ENCODE results near the gene CD7.

The CD7 gene

GRCh38 chr17:82321947-82322466, 4.6 kb upstream of the CD7 start:
- no peak overlapping the region for H3K4me2 ChIP-seq (ENCODE audit: low read length)
- TF ChIP-seq EZH2phosphoT487 (IDR thresholded peaks at IDR 0.05; ENCODE audit: borderline replicate concordance, low read length) (no peak), CTCF (IDR thresholded peaks at IDR 0.05; ENCODE audit: low read depth, low read length, poor library complexity, severe bottlenecking) (no peak)
- H3K27ac ChIP-seq (ENCODE audit: low read depth, low read length) = no peak overlapping the region
- no peaks in the 10 kb centered on the region for H4K20me1 ChIP-seq (ENCODE audit: control insufficient read depth, insufficient read depth, low read depth, low read length)
- no peaks in the 10 kb centered on the region for H3K79me2 ChIP-seq (ENCODE audit: control insufficient read depth, low read length)
- H3K36me3 ChIP-seq (ENCODE audit: control insufficient read depth, low read length) = no peaks in the 10 kb centered on the region
- H3K4me3 ChIP-seq (ENCODE audit: low read length) = no peak overlapping the region
- peaks cover 6% of the 10 kb centered on the region for H3K27me3 ChIP-seq (ENCODE audit: control insufficient read depth, low read length)
- no peaks in the 10 kb centered on the region for H3K4me1 ChIP-seq (ENCODE audit: control insufficient read depth, low read length)
- H3K9me3 ChIP-seq (ENCODE audit: control insufficient read depth, insufficient read depth, low read length) = peaks cover 27% of the 10 kb centered on the region
- no peaks in the 10 kb centered on the region for H3K9me2 ChIP-seq (replicated peaks; ENCODE audit: control insufficient read depth, low read length)
- H3F3A ChIP-seq (ENCODE audit: control insufficient read depth, insufficient read depth) = peaks cover 8% of the 10 kb centered on the region

- H3K9me3 ChIP-seq (ENCODE audit: control insufficient read depth, insufficient read depth, low read length) = peaks cover 27% of the 10 kb centered on the region
- no peaks in the 10 kb centered on the region for H3K4me1 ChIP-seq (ENCODE audit: control insufficient read depth, low read length)
- H3K27me3 ChIP-seq (ENCODE audit: control insufficient read depth, low read length) = peaks cover 6% of the 10 kb centered on the region
- TF ChIP-seq CTCF (IDR thresholded peaks at IDR 0.05; ENCODE audit: low read depth, low read length, poor library complexity, severe bottlenecking) (peak; percentile 80), EZH2phosphoT487 (IDR thresholded peaks at IDR 0.05; ENCODE audit: borderline replicate concordance, low read length) (no peak)
- H3K27ac ChIP-seq (ENCODE audit: low read depth, low read length) = no peak overlapping the region
- no peaks in the 10 kb centered on the region for H3K36me3 ChIP-seq (ENCODE audit: control insufficient read depth, low read length)
- no peaks in the 10 kb centered on the region for H3K79me2 ChIP-seq (ENCODE audit: control insufficient read depth, low read length)
- H4K20me1 ChIP-seq (ENCODE audit: control insufficient read depth, insufficient read depth, low read depth, low read length) = no peaks in the 10 kb centered on the region
- no peaks in the 10 kb centered on the region for H3K9me2 ChIP-seq (replicated peaks; ENCODE audit: control insufficient read depth, low read length)
- H3K4me3 ChIP-seq (ENCODE audit: low read length) = no peak overlapping the region
- H3K4me2 ChIP-seq (ENCODE audit: low read length) = no peak overlapping the region
- peaks cover 8% of the 10 kb centered on the region for H3F3A ChIP-seq (ENCODE audit: control insufficient read depth, insufficient read depth)
Observed at GRCh38 chr17:82320956-82321927, 3.8 kb upstream of the CD7 start.

- Histone ChIP-seq H3K27me3 (ENCODE audit: control insufficient read depth, low read length) (peaks cover 6% of the 10 kb centered on the region), H3K4me2 (ENCODE audit: low read length) (no peak overlapping the region), H3F3A (ENCODE audit: control insufficient read depth, insufficient read depth) (peaks cover 8% of the 10 kb centered on the region), H3K36me3 (ENCODE audit: control insufficient read depth, low read length) (no peaks in the 10 kb centered on the region), H4K20me1 (ENCODE audit: control insufficient read depth, insufficient read depth, low read depth, low read length) (no peaks in the 10 kb centered on the region), H3K27ac (ENCODE audit: low read depth, low read length) (no peak overlapping the region), H3K79me2 (ENCODE audit: control insufficient read depth, low read length) (no peaks in the 10 kb centered on the region), H3K9me3 (ENCODE audit: control insufficient read depth, insufficient read depth, low read length) (peaks cover 27% of the 10 kb centered on the region), H3K4me1 (ENCODE audit: control insufficient read depth, low read length) (no peaks in the 10 kb centered on the region), H3K9me2 (replicated peaks; ENCODE audit: control insufficient read depth, low read length) (no peaks in the 10 kb centered on the region), H3K4me3 (ENCODE audit: low read length) (no peak overlapping the region)
- TF ChIP-seq CTCF (IDR thresholded peaks at IDR 0.05; ENCODE audit: low read depth, low read length, poor library complexity, severe bottlenecking) = no peak
- TF ChIP-seq EZH2phosphoT487 (IDR thresholded peaks at IDR 0.05; ENCODE audit: borderline replicate concordance, low read length) = no peak
Observed at GRCh38 chr17:82320140-82320840, 2.9 kb upstream of the CD7 start.

Measured in DOHH2 (cell line).